Suprapubic skin (tissue), 4 donors: ENCODE measurements around the gene MIPOL1. TPM values are rescaled to one million over a fixed set of nuclear protein-coding genes. Genes with fewer than 3 reads are reported as not detected.
A peak's percentile ranks its signal among the peaks of the same experiment; 100 is the strongest.
"Not testable (repeated sequence)": the region's sequence is repeated elsewhere in the genome, so short reads cannot be mapped to it uniquely, and the experiment has no call there.

Experiments
- DNase-seq, 2 donors: peaks; one replicate each; pipeline ENCODE4 v3.0.0-alpha.2; 2019; ENCODE audit warnings: low spot score in 2 of 2
- H3K27ac ChIP-seq: fragments of 200-600 bp; sonication (generic); one replicate; pipeline ENCODE4 v1.5.1; 2019
- H3K27me3 ChIP-seq: fragments of 200-600 bp; sonication (generic); one replicate; pipeline ENCODE4 v1.5.1; 2019
- H3K36me3 ChIP-seq: fragments of 200-600 bp; sonication (generic); one replicate; pipeline ENCODE4 v1.5.1; 2019
- H3K4me1 ChIP-seq: fragments of 200-600 bp; sonication (generic); one replicate; pipeline ENCODE4 v1.5.1; 2019
- H3K4me3 ChIP-seq: fragments of 200-600 bp; sonication (generic); one replicate; pipeline ENCODE4 v1.5.1; 2019; ENCODE audit warnings: mild to moderate bottlenecking
- H3K9me3 ChIP-seq: fragments of 200-600 bp; sonication (generic); one replicate; pipeline ENCODE4 v1.5.1; 2019
- CTCF ChIP-seq, 2 donors: fragments of 200-600 bp in 1 of 2; fragments of 450-650 bp in 1 of 2; sonication (generic) in 1 of 2; IDR thresholded peaks; one replicate each; pipeline ENCODE4 v1.5.1; 2016 to 2019; ENCODE audit warnings: antibody characterized with exemption in 2 of 2, mild to moderate bottlenecking in 1 of 2, moderate library complexity in 1 of 2
- EP300 ChIP-seq: sonication (generic); formaldehyde crosslinking; IDR thresholded peaks from one replicate; pipeline ENCODE4 v1.6.1; 2017; ENCODE audit warnings: antibody characterized with exemption
- POLR2A ChIP-seq, 2 donors: fragments of 450-650 bp; IDR thresholded peaks; one replicate each; pipeline ENCODE4 v1.6.1; 2017; ENCODE audit warnings: antibody characterized with exemption in 2 of 2, mild to moderate bottlenecking in 2 of 2, moderate library complexity in 2 of 2
- POLR2AphosphoS5 ChIP-seq, 3 donors: sonication (generic); formaldehyde crosslinking; IDR thresholded peaks; one replicate each; pipeline ENCODE4 v1.6.1; 2017; ENCODE audit warnings: antibody characterized with exemption in 3 of 3
- WGBS: methylation state at CpG from one replicate; pipeline ENCODE4 v1.1.5; 2018; 5-methylcytosine and 5-hydroxymethylcytosine counted together
- total RNA-seq, 4 donors: library from RNA; depleted of rRNA; stranded (reverse); fragments of >200 nt; gene quantifications; one replicate each; pipeline ENCODE4 v1.1.0, GENCODE V29; 2016

MIPOL1 gene
- total RNA-seq, 4 donors from 2014 or later = 3.5 to 12.7 (median 7.6) TPM

- Histone ChIP-seq H3K36me3 (no peaks in the 10 kb centered on the region), H3K4me3 (no peak overlapping the region), H3K27ac (no peak overlapping the region), H3K27me3 (no peaks in the 10 kb centered on the region), H3K9me3 (no peaks in the 10 kb centered on the region), H3K4me1 (no peaks in the 10 kb centered on the region)
- WGBS = 60% methylated on average over 5 of the region's 5 CpGs
- DNase-seq = no peak
- TF ChIP-seq POLR2AphosphoS5 (IDR thresholded peaks at IDR 0.05) (no peak), CTCF (IDR thresholded peaks at IDR 0.05) (peak; percentile 30 to 58)
Observed at GRCh38 chr14:37230551-37231194, 32.9 kb downstream of the MIPOL1 start.

GRCh38 chr14:37232907-37233481, 35.3 kb downstream of the MIPOL1 start:
- Histone ChIP-seq H3K4me3 (no peak overlapping the region), H3K27me3 (no peaks in the 10 kb centered on the region), H3K36me3 (no peaks in the 10 kb centered on the region), H3K9me3 (no peaks in the 10 kb centered on the region), H3K27ac (no peak overlapping the region), H3K4me1 (no peaks in the 10 kb centered on the region)
- no peak for TF ChIP-seq EP300
- TF ChIP-seq POLR2A (IDR thresholded peaks at IDR 0.05) = no peak
- peak in 1 of 2 donors; percentile 35 for TF ChIP-seq CTCF (IDR thresholded peaks at IDR 0.05)
- DNase-seq = no peak
- WGBS = 0% methylated on average over 1 of the region's 1 CpG

GRCh38 chr14:37234222-37234621, 36.5 kb downstream of the MIPOL1 start:
- no peaks in the 10 kb centered on the region for H3K36me3 ChIP-seq
- no peak for DNase-seq
- H3K4me3 ChIP-seq = no peak overlapping the region
- no peak for TF ChIP-seq CTCF (IDR thresholded peaks at IDR 0.05)
- no peak for TF ChIP-seq EP300
- TF ChIP-seq POLR2AphosphoS5 (IDR thresholded peaks at IDR 0.05) = no peak
- no peak for TF ChIP-seq POLR2A (IDR thresholded peaks at IDR 0.05)
- 84% methylated on average over 3 of the region's 3 CpGs for WGBS
- no peak overlapping the region for H3K27ac ChIP-seq
- H3K4me1 ChIP-seq = no peaks in the 10 kb centered on the region
- H3K27me3 ChIP-seq = no peaks in the 10 kb centered on the region
- no peaks in the 10 kb centered on the region for H3K9me3 ChIP-seq

- H3K4me3 ChIP-seq, H3K27ac ChIP-seq, H3K27me3 ChIP-seq, H3K36me3 ChIP-seq, H3K4me1 ChIP-seq, H3K9me3 ChIP-seq, DNase-seq: not testable (repeated sequence)
- 99% methylated on average over 4 of the region's 4 CpGs for WGBS
Observed at GRCh38 chr14:37236044-37236443, 38.3 kb downstream of the MIPOL1 start.

GRCh38 chr14:37237094-37237493, 39.4 kb downstream of the MIPOL1 start:
- Histone ChIP-seq H3K9me3 (no peaks in the 10 kb centered on the region), H3K4me1 (no peaks in the 10 kb centered on the region), H3K27ac (no peak overlapping the region), H3K4me3 (no peak overlapping the region), H3K36me3 (no peaks in the 10 kb centered on the region), H3K27me3 (no peaks in the 10 kb centered on the region)
- TF ChIP-seq POLR2A (IDR thresholded peaks at IDR 0.05) = no peak
- TF ChIP-seq CTCF (IDR thresholded peaks at IDR 0.05) = no peak
- TF ChIP-seq EP300 = no peak
- no peak for TF ChIP-seq POLR2AphosphoS5 (IDR thresholded peaks at IDR 0.05)
- no peak for DNase-seq

- Histone ChIP-seq H3K9me3 (no peaks in the 10 kb centered on the region), H3K4me3 (no peak overlapping the region), H3K4me1 (no peaks in the 10 kb centered on the region), H3K27me3 (no peaks in the 10 kb centered on the region), H3K36me3 (no peaks in the 10 kb centered on the region), H3K27ac (no peak overlapping the region)
- WGBS = 82% methylated on average over 5 of the region's 5 CpGs
- no peak for DNase-seq
- no peak for TF ChIP-seq POLR2AphosphoS5 (IDR thresholded peaks at IDR 0.05)
- no peak for TF ChIP-seq POLR2A (IDR thresholded peaks at IDR 0.05)
Observed at GRCh38 chr14:37237735-37238200, 40.0 kb downstream of the MIPOL1 start.
